H1 (cell line): Measurements from ENCODE around the gene GLIPR2. TPM values are rescaled to one million over a fixed set of nuclear protein-coding genes. Genes with fewer than 3 reads are reported as not detected.

Experiments
- CTCF ChIA-PET: fragments of 300-600 bp; sonication (Branson Sonifier 250); formaldehyde crosslinking; loops from one replicate; lab custom pipeline; 2021; ENCODE audit not compliant: partially characterized antibody; lab: Charles Lee
- POLR2A ChIA-PET: fragments of 300-600 bp; sonication (Branson Sonifier 250); formaldehyde crosslinking; loops from one replicate; lab custom pipeline; 2021; ENCODE audit warnings: inconsistent platforms; ENCODE audit not compliant: partially characterized antibody; lab: Charles Lee
- DNase-seq, 2 experiments: peaks; one replicate each; pipeline versions ENCODE4 v3.0.0 to v3.0.0-alpha.2; 2010 to 2022; ENCODE audit warnings: low spot score in 2 of 2, low read depth in 1 of 2, mixed read lengths in 1 of 2
- FAIRE-seq: peaks from 2 replicates; lab custom pipeline; 2011; peaks lifted over from hg19 to GRCh38; lab: Jason Lieb, UNC
- H2AFZ ChIP-seq: 2 replicates; pipeline ENCODE4 v1.8.1; 2012; ENCODE audit warnings: low read length, inconsistent platforms
- H2AK5ac ChIP-seq: 2 replicates; pipeline ENCODE4 v1.6.1; 2013; ENCODE audit warnings: low read depth, low read length
- H2BK120ac ChIP-seq: replicated peaks from 2 replicates; pipeline ENCODE3; 2013; ENCODE audit warnings: low read depth, low read length, inconsistent platforms
- H2BK12ac ChIP-seq: 2 replicates; pipeline ENCODE4 v1.6.1; 2013; ENCODE audit warnings: low read depth, low read length
- H2BK15ac ChIP-seq: 2 replicates; pipeline ENCODE4 v1.6.1; 2013; ENCODE audit warnings: low read length
- H2BK20ac ChIP-seq: 2 replicates; pipeline ENCODE4 v1.6.1; 2013; ENCODE audit warnings: low read length
- H2BK5ac ChIP-seq: 2 replicates; pipeline ENCODE4 v1.6.1; 2013; ENCODE audit warnings: low read depth, low read length
- H3K14ac ChIP-seq: 2 replicates; pipeline ENCODE4 v1.6.1; 2013; ENCODE audit warnings: inconsistent platforms; ENCODE audit not compliant: insufficient read length
- H3K18ac ChIP-seq: 2 replicates; pipeline ENCODE4 v1.6.1; 2013; ENCODE audit warnings: low read length; ENCODE audit errors: extremely low read depth
- H3K23ac ChIP-seq: 2 replicates; pipeline ENCODE4 v1.6.1; 2013; ENCODE audit warnings: inconsistent platforms; ENCODE audit not compliant: insufficient read length
- H3K23me2 ChIP-seq: 2 replicates; pipeline ENCODE4 v1.6.1; 2013; ENCODE audit warnings: low read depth, low read length
- H3K27ac ChIP-seq: 2 replicates; pipeline ENCODE4 v1.6.1; 2011; ENCODE audit warnings: low read depth, low read length, inconsistent platforms
- H3K27me3 ChIP-seq, 4 experiments: replicated peaks in 1 of 4; 1 replicate in 1 of 4; 2 replicates in 3 of 4; pipeline versions ENCODE4 v1.6.1 to v1.8.1; 2011 to 2013; ENCODE audit warnings: low read length in 3 of 4, mild to moderate bottlenecking in 3 of 4, inconsistent platforms in 2 of 4, mixed read lengths in 2 of 4, moderate library complexity in 1 of 4; ENCODE audit not compliant: control insufficient read depth in 3 of 4, insufficient read depth in 3 of 4; ENCODE audit errors: extremely low read depth in 1 of 4
- H3K36me3 ChIP-seq, 4 experiments: 2 replicates each; pipeline versions ENCODE4 v1.6.1 to v1.8.1; 2011 to 2013; ENCODE audit warnings: mild to moderate bottlenecking in 4 of 4, low read length in 3 of 4, moderate library complexity in 2 of 4, control low read depth in 1 of 4, inconsistent platforms in 1 of 4; ENCODE audit not compliant: insufficient read depth in 4 of 4, control insufficient read depth in 2 of 4
- H3K4ac ChIP-seq: replicated peaks from 2 replicates; pipeline ENCODE3; 2013; ENCODE audit warnings: low read length, low read depth, mixed read lengths, inconsistent platforms; ENCODE audit not compliant: insufficient read length
- H3K4me1 ChIP-seq, 4 experiments: replicated peaks in 1 of 4; 1 replicate in 1 of 4; 2 replicates in 3 of 4; pipeline versions ENCODE4 v1.6.1 to v1.8.1; 2011 to 2013; ENCODE audit warnings: low read length in 3 of 4, inconsistent platforms in 2 of 4, mixed read lengths in 1 of 4; ENCODE audit not compliant: insufficient read depth in 4 of 4, control insufficient read depth in 3 of 4
- H3K4me2 ChIP-seq, 2 experiments: 2 replicates each; pipeline versions ENCODE4 v1.6.1 to v1.8.1; 2011 to 2013; ENCODE audit warnings: low read depth in 2 of 2, low read length in 2 of 2, control low read depth in 1 of 2, inconsistent platforms in 1 of 2, mild to moderate bottlenecking in 1 of 2; ENCODE audit not compliant: insufficient read depth in 1 of 2
- H3K4me3 ChIP-seq, 4 experiments: fragments of 200-600, 300-600 bp in 1 of 4; sonication (generic), shearing (Covaris generic), sonication (Bioruptor Twin) in 1 of 4; 2 replicates each; pipeline versions ENCODE4 v1.5.1 to v1.8.1; 2011 to 2016; ENCODE audit warnings: low read length in 4 of 4, low read depth in 3 of 4, control low read depth in 2 of 4, inconsistent platforms in 2 of 4, mild to moderate bottlenecking in 2 of 4, mixed read lengths in 1 of 4, moderate library complexity in 1 of 4; ENCODE audit not compliant: insufficient read depth in 2 of 4; ENCODE audit errors: extremely low read depth in 1 of 4
- H3K56ac ChIP-seq: replicated peaks from 2 replicates; pipeline ENCODE3; 2013; ENCODE audit warnings: low read depth, mild to moderate bottlenecking, mixed read lengths, low read length, inconsistent platforms; ENCODE audit not compliant: insufficient read length
- H3K79me1 ChIP-seq: 2 replicates; pipeline ENCODE4 v1.6.1; 2013; ENCODE audit warnings: low read depth, low read length, control low read depth
- H3K79me2 ChIP-seq, 2 experiments: 2 replicates each; pipeline versions ENCODE4 v1.6.1 to v1.8.1; 2012 to 2013; ENCODE audit warnings: low read length in 2 of 2, mild to moderate bottlenecking in 2 of 2, inconsistent platforms in 1 of 2; ENCODE audit not compliant: insufficient read depth in 2 of 2, control insufficient read depth in 1 of 2
- H3K9ac ChIP-seq, 4 experiments: replicated peaks in 1 of 4; 1 replicate in 1 of 4; 2 replicates in 3 of 4; pipeline versions ENCODE4 v1.6.1 to v1.8.1; 2011 to 2013; ENCODE audit warnings: low read depth in 3 of 4, low read length in 3 of 4, control low read depth in 2 of 4, mild to moderate bottlenecking in 2 of 4, moderate library complexity in 2 of 4, inconsistent platforms in 1 of 4; ENCODE audit errors: extremely low read depth in 1 of 4
- H3K9me3 ChIP-seq, 2 experiments: 2 replicates each; pipeline versions ENCODE4 v1.6.1 to v1.8.1; 2012 to 2013; ENCODE audit warnings: mild to moderate bottlenecking in 2 of 2, moderate library complexity in 2 of 2, control low read depth in 1 of 2, inconsistent platforms in 1 of 2, low read depth in 1 of 2, low read length in 1 of 2, mixed read lengths in 1 of 2; ENCODE audit not compliant: insufficient read depth in 2 of 2
- H4K20me1 ChIP-seq, 2 experiments: replicated peaks in 1 of 2; 2 replicates each; pipeline versions ENCODE3 to v1.8.1; 2011 to 2013; ENCODE audit warnings: inconsistent platforms in 2 of 2, low read length in 2 of 2, mild to moderate bottlenecking in 1 of 2; ENCODE audit not compliant: insufficient read depth in 2 of 2, control insufficient read depth in 1 of 2
- H4K5ac ChIP-seq: 2 replicates; pipeline ENCODE4 v1.6.1; 2013; ENCODE audit warnings: low read length, low read depth, mixed read lengths, inconsistent platforms; ENCODE audit not compliant: insufficient read length
- H4K8ac ChIP-seq: 2 replicates; pipeline ENCODE4 v1.8.0; 2013; ENCODE audit warnings: mild to moderate bottlenecking, moderate library complexity, low read length, inconsistent platforms; ENCODE audit not compliant: insufficient read depth; ENCODE audit errors: extremely low read depth
- H4K91ac ChIP-seq: replicated peaks from 2 replicates; pipeline ENCODE3; 2013; ENCODE audit warnings: low read length, mixed read lengths, inconsistent platforms; ENCODE audit not compliant: insufficient read length
- HDAC6 ChIP-seq: IDR thresholded peaks from one replicate; pipeline ENCODE4 v1.7.1; 2012; ENCODE audit warnings: low read depth, mild to moderate bottlenecking, inconsistent platforms, low read length, moderate library complexity
- KDM5A ChIP-seq: fragments of 200-600 bp; IDR thresholded peaks from 2 replicates; pipeline ENCODE4 v1.7.1; 2012; ENCODE audit warnings: mild to moderate bottlenecking, low read length, inconsistent platforms, mixed read lengths
- POU5F1 ChIP-seq: IDR thresholded peaks from 2 replicates; pipeline ENCODE4 v1.6.1; 2011; ENCODE audit warnings: low read depth, mild to moderate bottlenecking, low read length, moderate library complexity
- ZNF274 ChIP-seq: IDR thresholded peaks from 2 replicates; pipeline ENCODE4 v1.7.0; 2012; ENCODE audit warnings: low read length, borderline replicate concordance; ENCODE audit errors: extremely low read depth
- polyA plus RNA-seq, 7 experiments: library from polyadenylated mRNA; depleted of rRNA in 3 of 7; stranded (reverse) in 5 of 7; unstranded in 2 of 7; fragments of >200 nt in 5 of 7; fragments of 200-250 nt in 2 of 7; gene quantifications; 1 replicate in 5 of 7; 2 replicates in 1 of 7; 4 replicates in 1 of 7; pipeline versions ENCODE4 v1.2.1 to v1.2.3, GENCODE V29; 2011 to 2013; ENCODE audit warnings: missing spikeins in 2 of 7, mixed read lengths in 2 of 7
- total RNA-seq: library from RNA; stranded (reverse); fragmentation: NEBNext Ultra II Directional; extraction: Animal tissue kit (Norgen Biotek cat#: 25700); gene quantifications from 2 replicates; pipeline ENCODE4 v1.2.1, GENCODE V29; 2021

The GLIPR2 gene
- total and polyA plus RNA-seq, 2 of the 8 experiments (the other 6 are each of a cell fraction or from before 2014, with no cell fraction given), result 7.9 to 12.0 TPM

GRCh38 chr9:36187414-36187813 is 50.9 kb downstream of the GLIPR2 start:
- FAIRE-seq (no peak), DNase-seq (no peak)
- Histone ChIP-seq H3K18ac (no peak overlapping the region), H3K23ac (no peak overlapping the region), H3K14ac (no peak overlapping the region), H2BK120ac (no peak overlapping the region), H4K8ac (no peak overlapping the region), H3K27me3 (no peaks in the 10 kb centered on the region), H3K4ac (no peak overlapping the region), H3K79me2 (peaks cover 13 to 16% of the 10 kb centered on the region in 2 experiments), H3K23me2 (peaks cover 4% of the 10 kb centered on the region), H3K56ac (no peak overlapping the region), H2AFZ (no peak overlapping the region; the same call in 1 of the 2 replicates), H3K9ac (no peak overlapping the region), H3K4me3 (no peak overlapping the region), H4K91ac (no peak overlapping the region), H3K9me3 (no peaks in the 10 kb centered on the region), H4K5ac (no peak overlapping the region), H3K36me3 (no peaks in the 10 kb centered on the region), H3K79me1 (peaks cover 7% of the 10 kb centered on the region; the same call in 1 of the 2 replicates), H4K20me1 (peaks cover 7 to 8% of the 10 kb centered on the region in 2 experiments), H3K4me1 (peaks cover 4 to 9% (median 7%) of the 10 kb centered on the region in 4 experiments; a peak in 6 of 7 replicates), H2BK5ac (no peak overlapping the region), H3K27ac (no peak overlapping the region), H2AK5ac (no peak overlapping the region), H2BK15ac (peak overlapping the region; percentile 8; the same call in 1 of the 2 replicates), H2BK20ac (no peak overlapping the region), H3K4me2 (no peak overlapping the region), H2BK12ac (no peak overlapping the region)
- CTCF ChIA-PET, result interaction anchor here (4.5 to 5.5 kb wide), 2 partner anchors 22 to 85 kb away, joined by 25 to 38 read pairs; no protein-coding TSS in a partner anchor
- TF ChIP-seq ZNF274 (no peak), HDAC6 (no peak), KDM5A (no peak), POU5F1 (no peak)
- POLR2A ChIA-PET, result interaction anchor here (0.9 kb wide), 1 partner anchor 9 kb away, joined by 3 read pairs; no protein-coding TSS in a partner anchor
